Heart left ventricle (tissue), 16 donors: ENCODE measurements around the gene AMBP. TPM values are rescaled to one million over a fixed set of nuclear protein-coding genes. Genes with fewer than 3 reads are reported as not detected.

ENCODE experiments used
- ATAC-seq, 4 donors: fragments of 200-7000 bp; cut with Tn5 transposase; one replicate each; pipeline ENCODE4 v1.9.1; 2020 to 2022; ENCODE audit warnings: moderate library complexity in 4 of 4, mild to moderate bottlenecking in 3 of 4, moderate number of reproducible peaks in 1 of 4
- DNase-seq, 5 donors: peaks; one replicate each; pipeline ENCODE4 v3.0.0-alpha.2; 2020
- H3K27ac ChIP-seq, 12 donors: fragments of 200-600 bp; sonication (generic) in 4 of 12; one replicate each; pipeline versions ENCODE4 v1.5.0 to v1.8.0; 2016 to 2022; ENCODE audit warnings: mild to moderate bottlenecking in 2 of 12
- H3K27me3 ChIP-seq, 9 donors: fragments of 200-600 bp; sonication (generic) in 2 of 9; one replicate each; pipeline versions ENCODE4 v1.5.1 to v1.8.0; 2016 to 2022; ENCODE audit warnings: mild to moderate bottlenecking in 3 of 9
- H3K36me3 ChIP-seq, 9 donors: fragments of 200-600 bp; sonication (generic) in 2 of 9; one replicate each; pipeline versions ENCODE4 v1.5.0 to v1.8.0; 2018 to 2022; ENCODE audit warnings: mild to moderate bottlenecking in 2 of 9
- H3K4me1 ChIP-seq, 12 donors: fragments of 200-600 bp; sonication (generic) in 4 of 12; one replicate each; pipeline versions ENCODE4 v1.5.0 to v1.8.0; 2016 to 2022; ENCODE audit warnings: mild to moderate bottlenecking in 3 of 12
- H3K4me3 ChIP-seq, 12 donors: fragments of 200-600 bp; sonication (generic) in 4 of 12; one replicate each; pipeline versions ENCODE4 v1.5.0 to v1.8.0; 2017 to 2022; ENCODE audit warnings: mild to moderate bottlenecking in 9 of 12, moderate library complexity in 4 of 12
- H3K9me3 ChIP-seq, 12 donors: fragments of 200-600 bp; sonication (generic) in 4 of 12; one replicate each; pipeline versions ENCODE4 v1.5.0 to v1.8.0; 2016 to 2022; ENCODE audit warnings: mild to moderate bottlenecking in 1 of 12
- POLR2A ChIP-seq, 2 donors: fragments of 450-650 bp; IDR thresholded peaks; one replicate each; pipeline ENCODE4 v1.6.1; 2017; ENCODE audit warnings: antibody characterized with exemption in 2 of 2, mild to moderate bottlenecking in 2 of 2, moderate library complexity in 2 of 2
- whole genome bisulfite sequencing, 4 donors: extraction: QIAGEN DNeasy Blood & Tissue Kit in 2 of 4; methylation state at CpG; one replicate each; pipeline versions ENCODE4 v1.1.5 to v1.1.7; 2013 to 2018; 5-methylcytosine and 5-hydroxymethylcytosine counted together
- intact Hi-C, 10 donors: fragments of 100-400 bp; cut with DNase I; formaldehyde crosslinking; loops; one replicate each; pipeline versions ENCODE4 v1.11.1 to v1.14.2; 2022
- polyA plus RNA-seq, 2 donors: library from polyadenylated mRNA; stranded (reverse); fragments of 200-250 nt; gene quantifications; one replicate each; pipeline ENCODE4 v1.2.3, GENCODE V29; 2013
- total RNA-seq, 9 donors: library from RNA; depleted of rRNA in 2 of 9; stranded (reverse); fragments of >200 nt in 2 of 9; fragmentation: NEBNext Ultra II Directional in 3 of 9; extraction: Animal tissue kit (Norgen Biotek cat#: 25700) in 3 of 9; gene quantifications; one replicate each; pipeline versions ENCODE4 v1.1.0 to v1.2.4, GENCODE V29; 2016 to 2023
- TF ChIP-seq, protein P1 (sequence below), 12 donors: fragments of 200-600 bp; sonication (generic) in 4 of 12; IDR thresholded peaks; one replicate each; pipeline versions ENCODE4 v1.5.0 to v1.8.0; 2018 to 2022; ENCODE audit warnings: antibody characterized with exemption in 12 of 12, mild to moderate bottlenecking in 5 of 12
- donor health status: ischemic (EF 13 %, LVEDD 7.1; RV severe dilation, severe dysfunction).
- donor health status: healthy with polysubstance abuse.
- donor health status: DM: no; HTN: yes; CAD: no.
- donor health status: DM: no; HTN: no; CAD: no.
- donor health status: ischemic (EF 25% LVEDD 6.9; RV normal size, moderate dysfunction).
- donor health status: ischemic (EF 25% LVEDD 5.7; RV mildly dilated, moderate dysfunction).
- donor health status: healthy.
- donor health status: DM: yes; HTN: yes; CAD: no.
- donor health status: ischemic (EF 35%, LVEDD 5.7; RV mildly dilated, moderate dysfunction).
- donor health status: nonischemic (EF 11% LVEDD 7.7; RV severe dilation, severe dysfunction).
- donor health status: DM: yes; HTN: yes; CAD: no.
- donor health status: PGD.
- donor health status: ischemic (EF 29% LVEDD 5.4; RV normal size, mild dysfunction).
- donor health status: nonischemic (EF 23%, LVEDD 6.1; RV moderate dilation, normal function).

AMBP gene
- total and polyA plus RNA-seq, 11 donors: 0.08 to 0.32 (median 0.20) TPM; not detected in 8

DNA sequence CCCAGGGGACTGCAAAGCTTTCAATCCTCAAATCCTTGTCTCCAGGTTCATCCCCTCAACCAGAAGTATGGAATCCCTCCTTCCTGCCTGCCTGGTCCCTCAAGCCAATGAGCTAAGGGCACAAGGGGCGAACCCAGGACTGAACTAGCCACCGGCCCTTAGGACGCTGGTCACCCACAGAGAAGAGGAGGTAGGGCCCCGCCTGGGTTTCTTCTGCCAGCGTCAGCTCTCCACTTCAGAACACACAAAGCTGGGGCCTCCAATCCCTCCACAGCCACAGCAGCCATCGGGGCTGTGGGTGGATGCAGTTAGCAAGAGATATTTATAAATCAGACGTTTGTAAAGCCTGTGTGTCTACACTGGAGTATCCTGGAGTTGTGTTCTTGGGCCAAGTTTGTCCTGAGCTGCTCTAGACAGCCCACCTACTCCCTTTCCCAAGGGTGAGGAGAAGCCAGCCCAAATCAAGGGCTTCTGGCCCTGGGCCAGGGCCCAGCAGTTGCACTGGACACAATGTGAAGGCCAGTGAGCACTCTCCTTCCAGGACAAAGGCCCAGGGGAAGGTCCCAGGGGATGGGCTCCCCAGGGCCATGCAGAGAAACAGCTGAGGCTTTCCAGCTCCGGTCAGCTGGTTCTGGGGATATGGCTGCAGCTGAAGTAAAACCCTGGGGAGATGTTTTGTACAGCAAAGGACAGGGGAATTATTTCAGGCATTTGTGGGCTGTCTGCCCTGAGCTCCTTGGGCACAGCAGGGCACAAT lies 18.9 kb downstream of the AMBP start:
- DNase-seq (peak; percentile 38 to 79 (median 55)), ATAC-seq (peak; percentile 47 to 84 (median 60))
- Histone ChIP-seq H3K27ac (no peak overlapping the region), H3K27me3 (peaks cover 0 to 5% (median 0%) of the 10 kb centered on the region in 9 donors), H3K4me1 (peaks cover 0 to 17% (median 5%) of the 10 kb centered on the region in 12 donors), H3K9me3 (peaks cover 0 to 5% (median 0%) of the 10 kb centered on the region in 12 donors), H3K36me3 (no peaks in the 10 kb centered on the region), H3K4me3 (no peak overlapping the region)
- 58 to 71% (median 64%) methylated on average over 5 to 8 of the region's 8 CpGs for WGBS, 4 donors
- TF ChIP-seq POLR2A (IDR thresholded peaks at IDR 0.05): no peak
- TF ChIP-seq, protein P1, sequence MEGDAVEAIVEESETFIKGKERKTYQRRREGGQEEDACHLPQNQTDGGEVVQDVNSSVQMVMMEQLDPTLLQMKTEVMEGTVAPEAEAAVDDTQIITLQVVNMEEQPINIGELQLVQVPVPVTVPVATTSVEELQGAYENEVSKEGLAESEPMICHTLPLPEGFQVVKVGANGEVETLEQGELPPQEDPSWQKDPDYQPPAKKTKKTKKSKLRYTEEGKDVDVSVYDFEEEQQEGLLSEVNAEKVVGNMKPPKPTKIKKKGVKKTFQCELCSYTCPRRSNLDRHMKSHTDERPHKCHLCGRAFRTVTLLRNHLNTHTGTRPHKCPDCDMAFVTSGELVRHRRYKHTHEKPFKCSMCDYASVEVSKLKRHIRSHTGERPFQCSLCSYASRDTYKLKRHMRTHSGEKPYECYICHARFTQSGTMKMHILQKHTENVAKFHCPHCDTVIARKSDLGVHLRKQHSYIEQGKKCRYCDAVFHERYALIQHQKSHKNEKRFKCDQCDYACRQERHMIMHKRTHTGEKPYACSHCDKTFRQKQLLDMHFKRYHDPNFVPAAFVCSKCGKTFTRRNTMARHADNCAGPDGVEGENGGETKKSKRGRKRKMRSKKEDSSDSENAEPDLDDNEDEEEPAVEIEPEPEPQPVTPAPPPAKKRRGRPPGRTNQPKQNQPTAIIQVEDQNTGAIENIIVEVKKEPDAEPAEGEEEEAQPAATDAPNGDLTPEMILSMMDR (IDR thresholded peaks at IDR 0.05): no peak
- intact Hi-C loops: no loop called here

- WGBS, 4 donors: 68 to 74% (median 69%) methylated on average over 4 of the region's 4 CpGs
- H3K36me3 ChIP-seq: no peaks in the 10 kb centered on the region
- peaks cover 0 to 5% (median 0%) of the 10 kb centered on the region in 9 donors for H3K27me3 ChIP-seq
- intact Hi-C loops: no loop called here
- TF ChIP-seq, protein P1 (IDR thresholded peaks at IDR 0.05): no peak
- no peak for TF ChIP-seq POLR2A (IDR thresholded peaks at IDR 0.05)
- no peak overlapping the region for H3K27ac ChIP-seq
- DNase-seq (no peak), ATAC-seq (peak in 1 of 4 donors; percentile 16)
- peaks cover 0 to 17% (median 5%) of the 10 kb centered on the region in 12 donors for H3K4me1 ChIP-seq
- H3K9me3 ChIP-seq: peaks cover 0 to 1% (median 0%) of the 10 kb centered on the region in 12 donors
- no peak overlapping the region for H3K4me3 ChIP-seq
These were observed 19.4 kb downstream of the AMBP start for GRCh38 chr9:114058688-114059046.

DNA sequence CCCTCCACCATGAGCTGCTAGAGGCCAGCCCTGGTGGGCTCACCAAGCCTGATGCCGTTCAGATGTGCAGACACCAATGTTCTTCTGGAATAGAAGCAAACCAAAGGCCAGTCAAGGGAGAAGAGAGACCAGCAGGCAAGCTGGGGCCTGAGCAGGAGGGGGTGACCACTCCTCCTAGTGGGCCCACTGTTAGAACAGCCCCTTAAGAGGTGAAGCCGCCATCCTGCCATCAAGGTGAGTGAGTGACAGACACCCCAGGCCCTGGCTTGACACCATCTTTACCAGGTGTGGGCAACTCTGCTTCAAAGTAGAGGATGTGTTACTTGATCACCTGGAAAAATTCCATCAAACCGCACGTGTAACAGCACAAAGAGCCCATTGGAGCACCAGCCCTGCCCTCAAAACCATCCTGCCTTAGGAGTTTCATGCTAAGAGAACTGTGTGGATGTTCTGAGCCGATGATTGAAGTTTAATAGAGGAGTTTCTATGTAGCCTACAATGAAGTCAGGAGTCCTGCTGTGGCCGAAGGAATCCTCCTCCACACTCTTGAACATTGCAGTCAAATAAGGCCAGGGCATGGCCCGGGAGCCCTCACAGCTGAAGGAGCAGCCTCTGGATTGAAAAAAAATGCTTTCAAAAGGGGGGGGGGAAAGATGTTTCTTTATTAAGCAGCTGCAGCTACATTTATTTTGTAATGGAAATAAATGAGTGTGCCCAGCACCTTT lies 20.8 kb downstream of the AMBP start:
- no peaks in the 10 kb centered on the region for H3K27me3 ChIP-seq
- DNase-seq (no peak), ATAC-seq (no peak)
- H3K9me3 ChIP-seq: no peaks in the 10 kb centered on the region
- H3K27ac ChIP-seq: no peak overlapping the region
- H3K4me3 ChIP-seq: no peak overlapping the region
- intact Hi-C loops: no loop called here
- peaks cover 0 to 2% (median 0%) of the 10 kb centered on the region in 9 donors for H3K36me3 ChIP-seq
- H3K4me1 ChIP-seq: peaks cover 0 to 17% (median 5%) of the 10 kb centered on the region in 12 donors
- WGBS, 4 donors: 76 to 85% (median 83%) methylated on average over 7 of the region's 7 CpGs
- TF ChIP-seq, protein P1 (IDR thresholded peaks at IDR 0.05): no peak
- TF ChIP-seq POLR2A (IDR thresholded peaks at IDR 0.05): no peak

DNA sequence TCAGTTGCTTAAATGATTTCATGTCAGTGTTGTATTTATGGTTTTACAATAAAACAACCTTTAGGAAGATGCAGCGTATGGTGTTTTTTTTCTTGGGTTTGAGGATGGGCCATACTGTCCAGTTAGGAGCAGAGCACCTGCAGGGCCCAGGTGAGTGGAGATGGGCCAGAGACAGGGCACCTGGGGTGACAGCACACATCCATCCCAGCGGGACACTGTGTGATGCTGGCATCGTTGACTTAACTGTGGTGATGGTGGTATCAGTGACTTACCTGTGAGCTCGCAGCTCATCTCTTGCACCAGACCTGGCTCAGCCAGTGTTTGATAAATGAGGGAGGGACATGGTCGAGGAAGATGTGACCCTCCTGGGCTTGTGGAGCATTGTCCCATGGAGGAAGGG lies 21.6 kb downstream of the AMBP start:
- intact Hi-C loops: no loop called here
- Histone ChIP-seq H3K27ac (no peak overlapping the region), H3K4me1 (peaks cover 0 to 17% (median 5%) of the 10 kb centered on the region in 12 donors), H3K36me3 (peaks cover 0 to 2% (median 0%) of the 10 kb centered on the region in 9 donors), H3K27me3 (no peaks in the 10 kb centered on the region), H3K4me3 (no peak overlapping the region), H3K9me3 (no peaks in the 10 kb centered on the region)
- no peak for DNase-seq
- WGBS, 4 donors: 93 to 99% (median 96%) methylated on average over 3 to 5 of the region's 5 CpGs
- TF ChIP-seq, protein P1 (IDR thresholded peaks at IDR 0.05): no peak
- no peak for TF ChIP-seq POLR2A (IDR thresholded peaks at IDR 0.05)
- ATAC-seq: no peak
